ENCODE results near the gene MBP. TPM values are rescaled to one million over a fixed set of nuclear protein-coding genes. Genes with fewer than 3 reads are reported as not detected.

Gene MBP
- total and polyA plus RNA-seq, 10 of the 15 experiments (the other 5 are each of a cell fraction or from before 2014, with no cell fraction given): 12.2 to 67.8 (median 42.1) TPM

GRCh38 chr18:77141401-77142118, 9.0 kb upstream of the MBP start:
- Histone ChIP-seq H3K4me3 (no peak overlapping the region), H3K9ac (ENCODE audit: control insufficient read depth, insufficient read depth, low read length) (no peak overlapping the region), H3K4me1 (ENCODE audit: control insufficient read depth, insufficient read depth, low read length) (peaks cover 4% of the 10 kb centered on the region; the same call in 1 of the 2 replicates), H3K9me3 (replicated peaks; ENCODE audit: control insufficient read depth, insufficient read depth, low read length) (peaks cover 13% of the 10 kb centered on the region; the same call in 2 of the 3 replicates), H4K20me1 (ENCODE audit: control insufficient read depth, insufficient read depth) (no peaks in the 10 kb centered on the region), H3K4me2 (ENCODE audit: control insufficient read depth, insufficient read depth) (no peak overlapping the region), H3K36me3 (ENCODE audit: control insufficient read depth in 2 of 2, insufficient read depth in 2 of 2, low read length in 1 of 2) (no peaks in the 10 kb centered on the region), H3K27me3 (replicated peaks in 1 of 2; ENCODE audit: control insufficient read depth in 2 of 2, insufficient read depth in 2 of 2, low read length in 1 of 2) (no peaks in the 10 kb centered on the region), H2AFZ (ENCODE audit: control insufficient read depth, low read depth, low read length) (no peak overlapping the region), H3K79me2 (ENCODE audit: control insufficient read depth, insufficient read depth, low read length) (no peaks in the 10 kb centered on the region), H3K27ac (ENCODE audit: control insufficient read depth, insufficient read depth) (no peak overlapping the region)
- ChIA-PET CTCF (interaction anchor here (0.6 to 0.9 kb wide), 4 partner anchors 11 to 508 kb away, joined by 3 read pairs; no protein-coding TSS in a partner anchor), RAD21 (ENCODE audit: unreplicated experiment) (interaction anchor here (0.7 kb wide), 1 partner anchor 70 kb away, joined by 9 read pairs; no protein-coding TSS in a partner anchor), POLR2A (no interaction called here), SMC1A (ENCODE audit: uncharacterized antibody, unreplicated experiment) (interaction anchor here (0.6 to 0.9 kb wide), 2 partner anchors 70 to 93 kb away, joined by 3 read pairs; no protein-coding TSS in a partner anchor)
- TF ChIP-seq, protein P1, sequence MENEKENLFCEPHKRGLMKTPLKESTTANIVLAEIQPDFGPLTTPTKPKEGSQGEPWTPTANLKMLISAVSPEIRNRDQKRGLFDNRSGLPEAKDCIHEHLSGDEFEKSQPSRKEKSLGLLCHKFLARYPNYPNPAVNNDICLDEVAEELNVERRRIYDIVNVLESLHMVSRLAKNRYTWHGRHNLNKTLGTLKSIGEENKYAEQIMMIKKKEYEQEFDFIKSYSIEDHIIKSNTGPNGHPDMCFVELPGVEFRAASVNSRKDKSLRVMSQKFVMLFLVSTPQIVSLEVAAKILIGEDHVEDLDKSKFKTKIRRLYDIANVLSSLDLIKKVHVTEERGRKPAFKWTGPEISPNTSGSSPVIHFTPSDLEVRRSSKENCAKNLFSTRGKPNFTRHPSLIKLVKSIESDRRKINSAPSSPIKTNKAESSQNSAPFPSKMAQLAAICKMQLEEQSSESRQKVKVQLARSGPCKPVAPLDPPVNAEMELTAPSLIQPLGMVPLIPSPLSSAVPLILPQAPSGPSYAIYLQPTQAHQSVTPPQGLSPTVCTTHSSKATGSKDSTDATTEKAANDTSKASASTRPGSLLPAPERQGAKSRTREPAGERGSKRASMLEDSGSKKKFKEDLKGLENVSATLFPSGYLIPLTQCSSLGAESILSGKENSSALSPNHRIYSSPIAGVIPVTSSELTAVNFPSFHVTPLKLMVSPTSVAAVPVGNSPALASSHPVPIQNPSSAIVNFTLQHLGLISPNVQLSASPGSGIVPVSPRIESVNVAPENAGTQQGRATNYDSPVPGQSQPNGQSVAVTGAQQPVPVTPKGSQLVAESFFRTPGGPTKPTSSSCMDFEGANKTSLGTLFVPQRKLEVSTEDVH (IDR thresholded peaks at IDR 0.05; ENCODE audit: low read depth, partially characterized antibody): no peak
- peak; percentile 47; the same call in 1 of the 2 replicates for TF ChIP-seq ZNF384 (IDR thresholded peaks at IDR 0.05; ENCODE audit: borderline replicate concordance, low read depth, low read length)
- TF ChIP-seq CTCF (IDR thresholded peaks at IDR 0.05 in 2 of 3, conservative IDR thresholded peaks at IDR 0.05 in 1 of 3; ENCODE audit: control insufficient read depth in 2 of 3, extremely low read depth in 1 of 3, insufficient read depth in 1 of 3, low read depth in 3 of 3, low read length in 3 of 3): 0 out of 6 replicates have a peak, but pooled peaks of 1 of the 3 experiments have one; percentile 10
- ATAC-seq (no peak), DNase-seq (ENCODE audit: low read depth, low spot score) (no peak), FAIRE-seq (no peak)
- WGBS (ENCODE audit: insufficient coverage, insufficient replicate concordance, low lambda C conversion rate, missing lambda C conversion rate): 50% methylated on average over 8 of the region's 8 CpGs
- in situ Hi-C loops (cut with MboI) (no loop called here), intact Hi-C loops (cut with micrococcal nuclease; ENCODE audit: unreplicated experiment) (no loop called here)
- BruUV-seq (replicated peaks): no TSS peak

Data from GM12878 (cell line).